Activated CD4-positive, alpha-beta T cell treated with anti-CD3 and anti-CD28 coated beads, Interleukin-2, amount 10 ng/mL, durations not matched to agents 24 days and 14 days (primary cell): ENCODE results near the gene CPLX1. TPM values are rescaled to one million over a fixed set of nuclear protein-coding genes. Genes with fewer than 3 reads are reported as not detected.

Experiments used
- DNase-seq: peaks from one replicate; pipeline ENCODE4 v3.0.0; 2022
- H3K27ac Mint-ChIP-seq: one replicate; pipeline ENCODE4 v1.8.0; 2022; ENCODE audit warnings: mild to moderate bottlenecking, mixed read lengths
- H3K27me3 Mint-ChIP-seq: one replicate; pipeline ENCODE4 v1.8.0; 2022; ENCODE audit warnings: mixed read lengths
- H3K36me3 Mint-ChIP-seq: one replicate; pipeline ENCODE4 v1.8.0; 2022; ENCODE audit warnings: low read depth, mild to moderate bottlenecking, mixed read lengths
- H3K4me1 Mint-ChIP-seq: one replicate; pipeline ENCODE4 v1.8.0; 2021; ENCODE audit warnings: mixed read lengths
- H3K4me3 Mint-ChIP-seq: one replicate; pipeline ENCODE4 v1.8.0; 2022; ENCODE audit warnings: mild to moderate bottlenecking, moderate library complexity, mixed read lengths
- H3K9me3 Mint-ChIP-seq: one replicate; pipeline ENCODE4 v1.8.0; 2021; ENCODE audit warnings: mixed read lengths
- intact Hi-C: fragments of 100-400 bp; cut with micrococcal nuclease; formaldehyde crosslinking; loops from one replicate; pipeline ENCODE4 v1.15.1; 2023
- total RNA-seq: library from RNA; stranded (reverse); gene quantifications from 2 replicates; pipeline ENCODE4 v1.2.3, GENCODE V29; 2022

CPLX1 gene
- total RNA-seq, 1 donor from 2014 or later: 1.7 TPM

GRCh38 chr4:833156-833555, 7.2 kb upstream of the CPLX1 start:
- peaks cover 3% of the 10 kb centered on the region for H3K4me1 Mint-ChIP-seq

GRCh38 chr4:832536-832935, 6.6 kb upstream of the CPLX1 start:
- no peak for DNase-seq
- peaks cover 11% of the 10 kb centered on the region for H3K27me3 Mint-ChIP-seq

More at GRCh38 chr4:833156-833555, 7.2 kb upstream of the CPLX1 start:
- H3K9me3 Mint-ChIP-seq: peaks cover 6% of the 10 kb centered on the region
- DNase-seq: no peak
- H3K27me3 Mint-ChIP-seq: peaks cover 6% of the 10 kb centered on the region
- H3K27ac Mint-ChIP-seq: no peak overlapping the region
- H3K36me3 Mint-ChIP-seq: peaks cover 2% of the 10 kb centered on the region
- intact Hi-C loops: no loop called here
- H3K4me3 Mint-ChIP-seq: no peak overlapping the region

GRCh38 chr4:832108-832507, 6.2 kb upstream of the CPLX1 start:
- intact Hi-C loops: no loop called here
- Mint-ChIP-seq H3K36me3 (peaks cover 4% of the 10 kb centered on the region), H3K4me1 (peaks cover 3% of the 10 kb centered on the region), H3K4me3 (no peak overlapping the region), H3K27ac (no peak overlapping the region), H3K27me3 (peaks cover 12% of the 10 kb centered on the region), H3K9me3 (peaks cover 3% of the 10 kb centered on the region)
- DNase-seq: no peak

More at GRCh38 chr4:832536-832935, 6.6 kb upstream of the CPLX1 start:
- intact Hi-C loops: no loop called here
- Mint-ChIP-seq H3K27ac (no peak overlapping the region), H3K9me3 (peaks cover 4% of the 10 kb centered on the region), H3K4me1 (peaks cover 3% of the 10 kb centered on the region), H3K4me3 (no peak overlapping the region), H3K36me3 (peaks cover 4% of the 10 kb centered on the region)

- Mint-ChIP-seq H3K36me3 (peaks cover 4% of the 10 kb centered on the region), H3K27me3 (peaks cover 12% of the 10 kb centered on the region), H3K4me3 (no peak overlapping the region), H3K4me1 (peaks cover 3% of the 10 kb centered on the region), H3K9me3 (peaks cover 3% of the 10 kb centered on the region), H3K27ac (no peak overlapping the region)
- intact Hi-C loops: no loop called here
- no peak for DNase-seq
These were observed 5.5 kb upstream of the CPLX1 start for GRCh38 chr4:831483-831805.

- peaks cover 4% of the 10 kb centered on the region for H3K36me3 Mint-ChIP-seq
These were observed 4.9 kb upstream of the CPLX1 start for GRCh38 chr4:830601-831482.

GRCh38 chr4:829761-830600, 4.1 kb upstream of the CPLX1 start:
- H3K4me3 Mint-ChIP-seq: no peak overlapping the region
- H3K36me3 Mint-ChIP-seq: peaks cover 4% of the 10 kb centered on the region
- H3K27ac Mint-ChIP-seq: no peak overlapping the region
- DNase-seq: no peak
- peaks cover 3% of the 10 kb centered on the region for H3K9me3 Mint-ChIP-seq
- peaks cover 13% of the 10 kb centered on the region for H3K27me3 Mint-ChIP-seq
- intact Hi-C loops: loop anchor here (5.0 kb wide), 1 partner anchor 48 kb away; no protein-coding TSS in a partner anchor
- H3K4me1 Mint-ChIP-seq: peaks cover 3% of the 10 kb centered on the region

More at GRCh38 chr4:830601-831482, 4.9 kb upstream of the CPLX1 start:
- Mint-ChIP-seq H3K27me3 (peaks cover 12% of the 10 kb centered on the region), H3K4me3 (no peak overlapping the region), H3K4me1 (peaks cover 3% of the 10 kb centered on the region), H3K9me3 (peaks cover 3% of the 10 kb centered on the region), H3K27ac (no peak overlapping the region)
- no peak for DNase-seq
- intact Hi-C loops: no loop called here

- H3K4me3 Mint-ChIP-seq: no peak overlapping the region
- peaks cover 20% of the 10 kb centered on the region for H3K27me3 Mint-ChIP-seq
- H3K9me3 Mint-ChIP-seq: peaks cover 3% of the 10 kb centered on the region
- no peak for DNase-seq
- peaks cover 5% of the 10 kb centered on the region for H3K4me1 Mint-ChIP-seq
- intact Hi-C loops: loop anchor here (5.0 kb wide), 1 partner anchor 47 kb away; no protein-coding TSS in a partner anchor
- no peak overlapping the region for H3K27ac Mint-ChIP-seq
- H3K36me3 Mint-ChIP-seq: peaks cover 4% of the 10 kb centered on the region
These were observed 3.4 kb upstream of the CPLX1 start for GRCh38 chr4:829291-829690.

GRCh38 chr4:828641-829271, 2.8 kb upstream of the CPLX1 start:
- no peak for DNase-seq
- Mint-ChIP-seq H3K36me3 (peaks cover 4% of the 10 kb centered on the region), H3K27me3 (peaks cover 25% of the 10 kb centered on the region), H3K9me3 (peaks cover 3% of the 10 kb centered on the region), H3K4me1 (peaks cover 5% of the 10 kb centered on the region), H3K27ac (no peak overlapping the region), H3K4me3 (no peak overlapping the region)
- intact Hi-C loops: loop anchor here (5.0 kb wide), 1 partner anchor 46 kb away; no protein-coding TSS in a partner anchor

GRCh38 chr4:827209-828081, 1.5 kb upstream of the CPLX1 start:
- no peaks in the 10 kb centered on the region for H3K9me3 Mint-ChIP-seq
- intact Hi-C loops: loop anchor here (2.0 to 5.0 kb wide), 2 partner anchors 45 to 51 kb away; no protein-coding TSS in a partner anchor
- peaks cover 31% of the 10 kb centered on the region for H3K27me3 Mint-ChIP-seq
- DNase-seq: no peak
- H3K36me3 Mint-ChIP-seq: peaks cover 4% of the 10 kb centered on the region
- peak overlapping the region; percentile 39 for H3K4me3 Mint-ChIP-seq
- H3K27ac Mint-ChIP-seq: peak overlapping the region; percentile 53
- H3K4me1 Mint-ChIP-seq: peaks cover 2% of the 10 kb centered on the region

- H3K4me1 Mint-ChIP-seq: peaks cover 2% of the 10 kb centered on the region
- H3K27me3 Mint-ChIP-seq: peaks cover 39% of the 10 kb centered on the region
- peaks cover 4% of the 10 kb centered on the region for H3K36me3 Mint-ChIP-seq
- intact Hi-C loops: loop anchor here (2.0 to 5.0 kb wide), 2 partner anchors 44 to 52 kb away; no protein-coding TSS in a partner anchor
- H3K9me3 Mint-ChIP-seq: no peaks in the 10 kb centered on the region
- peak overlapping the region; percentile 65 for H3K27ac Mint-ChIP-seq
- no peak overlapping the region for H3K4me3 Mint-ChIP-seq
- DNase-seq: no peak
These were observed 729 bp upstream of the CPLX1 start for GRCh38 chr4:826508-827208.

- peak overlapping the region; percentile 39 for H3K4me3 Mint-ChIP-seq
- H3K27me3 Mint-ChIP-seq: peaks cover 39% of the 10 kb centered on the region
- DNase-seq: peak; percentile 79
- peaks cover 2% of the 10 kb centered on the region for H3K4me1 Mint-ChIP-seq
- H3K27ac Mint-ChIP-seq: peak overlapping the region; percentile 56
- H3K36me3 Mint-ChIP-seq: peaks cover 3% of the 10 kb centered on the region
- no peaks in the 10 kb centered on the region for H3K9me3 Mint-ChIP-seq
- intact Hi-C loops: loop anchor here (5.0 kb wide), 1 partner anchor 43 kb away; no protein-coding TSS in a partner anchor
These were observed 612 bp downstream of the CPLX1 start for GRCh38 chr4:825063-825970.
